Activated CD4-positive, alpha-beta T cell treated with anti-CD3 and anti-CD28 coated beads, Interleukin-2, Interleukin-4, amounts not matched to agents 100 ng/mL and 50 ng/mL, durations not matched to agents 16 hours and 8 hours (primary cell): ENCODE data around the gene STX1B.

Source experiments
- DNase-seq: peaks from one replicate; pipeline ENCODE4 v3.0.0-alpha.2; 2020; ENCODE audit warnings: low spot score

STX1B gene

DNA sequence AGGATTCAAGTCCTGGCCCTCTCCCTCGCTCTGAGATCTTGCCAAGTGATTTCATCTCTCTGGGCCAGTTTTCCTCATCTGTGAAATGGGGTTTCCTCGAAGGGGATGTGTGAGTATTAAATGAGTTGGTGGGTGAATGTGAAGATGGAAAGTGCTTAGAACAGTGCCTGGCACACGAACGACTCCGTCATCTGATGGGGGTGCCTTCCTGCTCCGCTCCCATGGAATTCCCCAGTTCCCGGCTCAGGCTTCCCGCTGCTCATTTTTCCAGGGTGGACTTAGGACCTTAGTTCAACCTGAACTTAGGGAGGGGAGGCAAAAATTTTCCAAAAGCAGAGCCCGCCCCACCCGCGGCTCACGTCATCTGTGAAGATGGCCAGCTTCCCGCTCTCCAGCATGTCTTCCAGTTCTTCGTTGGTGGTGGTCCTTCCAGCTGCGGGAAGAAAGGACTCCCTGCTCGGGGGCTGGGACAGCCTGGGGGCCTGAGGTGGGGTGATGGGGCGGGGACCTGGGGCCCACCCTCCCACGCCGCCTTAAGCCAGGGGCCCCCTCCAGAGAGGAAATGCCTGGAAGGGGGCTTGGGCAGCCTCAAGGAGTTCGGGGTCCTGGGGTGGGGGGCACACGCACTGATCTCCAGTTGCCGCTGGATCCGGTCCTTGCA, 14.0 kb downstream of the STX1B start:
- DNase-seq: no peak

GRCh38 chr16:30995927-30996323, 14.5 kb downstream of the STX1B start:
- no peak for DNase-seq

DNA sequence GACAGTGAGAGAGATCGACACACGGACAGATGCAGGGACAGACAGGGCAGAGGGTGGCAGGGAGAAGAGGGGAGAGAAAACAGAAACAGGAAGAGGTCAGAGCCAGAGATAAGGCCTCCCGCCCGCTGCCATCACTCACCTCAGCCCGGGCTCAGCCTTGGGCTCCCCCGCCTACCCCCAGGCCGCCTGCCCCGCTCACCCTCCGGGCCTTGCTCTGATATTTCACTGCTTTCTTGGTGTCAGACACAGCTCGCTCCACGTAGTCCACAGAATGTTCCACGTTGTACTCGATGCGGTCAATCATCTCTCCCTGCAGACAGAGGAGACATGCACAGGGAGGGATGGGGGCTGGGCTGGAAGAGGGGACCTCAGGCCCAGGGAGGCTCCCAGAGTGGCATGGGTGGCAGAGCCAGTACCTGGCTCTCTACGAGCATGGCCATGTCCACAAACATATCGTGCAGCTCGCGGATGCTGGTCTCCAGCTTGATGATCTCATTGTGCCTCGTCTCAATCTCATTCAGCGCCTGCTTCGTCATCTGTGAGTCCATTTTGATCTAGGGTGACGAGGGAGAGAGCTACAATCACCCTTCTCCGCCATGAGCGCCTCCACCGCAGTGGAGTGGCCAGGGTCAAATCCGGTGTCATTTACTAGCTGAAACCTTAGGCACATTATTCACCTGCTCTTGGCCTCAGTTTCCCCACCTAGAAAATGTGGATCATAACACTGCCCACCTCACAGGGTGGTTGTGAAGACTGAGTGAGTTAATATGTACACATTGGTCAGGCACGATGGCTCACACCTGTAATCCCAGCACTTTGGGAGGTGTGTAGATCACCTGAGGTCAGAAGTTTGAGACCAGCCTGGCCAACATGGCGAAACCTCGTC, 17.3 kb downstream of the STX1B start:
- no peak for DNase-seq

GRCh38 chr16:30992276-30992780, 18.1 kb downstream of the STX1B start:
- DNase-seq: no peak

DNA sequence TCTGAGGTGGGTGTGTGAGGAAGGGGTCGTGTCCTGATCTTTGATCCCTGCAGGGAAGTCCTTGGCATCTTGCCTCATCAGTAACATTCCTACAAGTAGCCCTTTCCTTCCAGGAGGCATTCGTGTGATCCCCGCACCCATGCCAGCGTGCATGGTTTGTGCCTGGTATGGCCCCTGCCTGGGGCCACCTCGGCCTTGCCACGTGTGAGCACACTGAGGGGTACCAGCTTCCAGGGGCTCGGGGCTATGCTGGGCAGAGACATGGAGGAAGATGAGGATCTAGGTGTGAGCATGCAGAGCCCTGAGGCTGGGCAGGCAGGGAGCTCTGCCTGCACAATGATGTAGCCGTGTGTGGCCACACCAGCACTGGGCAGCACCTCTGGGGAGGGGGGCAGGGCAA, 19.4 kb downstream of the STX1B start:
- no peak for DNase-seq

- DNase-seq: no peak
Measured at GRCh38 chr16:30990105-30990504, 20.3 kb downstream of the STX1B start.

- no peak for DNase-seq
Measured at GRCh38 chr16:30989469-30990047, 20.9 kb downstream of the STX1B start.

DNA sequence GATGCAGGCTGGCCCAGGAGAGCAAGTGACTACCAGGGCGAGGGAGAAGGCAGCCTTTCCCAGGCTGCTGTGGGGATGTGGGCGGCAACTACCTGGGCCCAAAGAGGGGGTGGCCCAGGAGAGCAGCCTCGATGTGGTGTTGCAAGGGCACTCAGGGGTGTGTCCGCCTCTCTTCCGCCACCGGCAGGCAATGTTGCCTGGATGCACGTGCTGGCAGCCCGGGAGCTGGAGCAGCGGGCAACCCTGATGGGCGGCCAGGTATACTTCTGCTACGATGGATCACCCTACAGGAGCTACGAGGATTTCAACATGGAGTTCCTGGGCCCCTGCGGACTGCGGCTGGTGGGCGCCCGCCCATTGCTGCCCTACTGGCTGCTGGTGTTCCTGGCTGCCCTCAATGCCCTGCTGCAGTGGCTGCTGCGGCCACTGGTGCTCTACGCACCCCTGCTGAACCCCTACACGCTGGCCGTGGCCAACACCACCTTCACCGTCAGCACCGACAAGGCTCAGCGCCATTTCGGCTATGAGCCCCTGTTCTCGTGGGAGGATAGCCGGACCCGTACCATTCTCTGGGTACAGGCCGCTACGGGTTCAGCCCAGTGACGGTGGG, 22.8 kb downstream of the STX1B start:
- no peak for DNase-seq

DNA sequence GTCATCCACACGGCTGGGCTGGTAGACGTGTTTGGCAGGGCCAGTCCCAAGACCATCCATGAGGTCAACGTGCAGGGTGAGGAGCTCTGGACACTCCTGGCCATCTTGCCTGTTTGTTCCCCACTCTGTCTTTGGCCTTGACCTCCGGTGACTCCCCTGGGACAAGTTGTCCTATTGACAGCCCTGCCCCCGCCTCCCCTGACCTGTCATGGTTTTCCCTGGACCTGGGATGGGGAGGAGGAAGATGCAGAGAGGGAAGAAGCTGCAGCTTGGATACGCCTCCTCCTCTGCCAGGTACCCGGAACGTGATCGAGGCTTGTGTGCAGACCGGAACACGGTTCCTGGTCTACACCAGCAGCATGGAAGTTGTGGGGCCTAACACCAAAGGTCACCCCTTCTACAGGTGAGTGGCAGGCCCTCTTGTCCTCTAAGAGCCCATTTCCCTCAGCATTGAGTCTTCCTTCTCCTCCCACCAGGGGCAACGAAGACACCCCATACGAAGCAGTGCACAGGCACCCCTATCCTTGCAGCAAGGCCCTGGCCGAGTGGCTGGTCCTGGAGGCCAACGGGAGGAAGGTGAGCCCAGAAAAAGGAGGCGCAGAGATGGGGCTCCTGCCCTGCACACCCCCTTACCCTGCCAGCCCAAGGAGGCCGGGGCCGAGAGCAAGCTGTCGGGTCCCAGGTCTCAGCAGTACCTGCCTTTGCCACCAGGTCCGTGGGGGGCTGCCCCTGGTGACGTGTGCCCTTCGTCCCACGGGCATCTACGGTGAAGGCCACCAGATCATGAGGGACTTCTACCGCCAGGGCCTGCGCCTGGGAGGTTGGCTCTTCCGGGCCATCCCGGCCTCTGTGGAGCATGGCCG, 24.1 kb downstream of the STX1B start:
- no peak for DNase-seq

DNA sequence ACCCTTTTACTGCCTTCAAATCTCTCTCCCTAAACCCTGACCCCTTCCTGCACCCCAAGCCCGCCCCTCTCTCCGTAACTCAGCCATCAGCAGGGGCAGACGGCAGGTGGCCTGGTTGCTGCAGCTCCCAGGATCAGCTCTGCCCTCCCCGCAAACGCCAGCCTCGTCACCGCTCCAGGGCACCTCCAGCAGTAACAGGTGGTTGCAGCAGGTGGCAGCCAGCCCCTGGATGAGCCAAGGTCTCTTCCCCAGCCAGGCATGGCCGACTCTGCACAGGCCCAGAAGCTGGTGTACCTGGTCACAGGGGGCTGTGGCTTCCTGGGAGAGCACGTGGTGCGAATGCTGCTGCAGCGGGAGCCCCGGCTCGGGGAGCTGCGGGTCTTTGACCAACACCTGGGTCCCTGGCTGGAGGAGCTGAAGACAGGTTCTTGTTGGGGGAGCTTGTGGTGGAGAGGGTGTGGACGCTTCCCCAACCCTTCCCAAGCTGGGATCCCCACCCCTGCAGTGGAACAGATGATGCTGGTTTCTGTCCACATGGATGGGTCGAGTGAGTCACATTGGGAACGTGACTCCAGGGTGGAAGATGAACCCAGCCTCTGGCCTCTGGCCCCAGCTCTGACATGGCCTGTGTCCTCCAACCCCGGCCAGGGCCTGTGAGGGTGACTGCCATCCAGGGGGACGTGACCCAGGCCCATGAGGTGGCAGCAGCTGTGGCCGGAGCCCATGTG, 24.9 kb downstream of the STX1B start:
- no peak for DNase-seq

GRCh38 chr16:30984669-30985400, 25.6 kb downstream of the STX1B start, which contains the start of gene HSD3B7:
TSS of gene HSD3B7 (plus strand) at chr16:30985207. CDS start at chr16:30985659, 452 bp downstream.
- peak; percentile 83 for DNase-seq

- no peak for DNase-seq
Measured at GRCh38 chr16:30983898-30984610, 26.4 kb downstream of the STX1B start.

DNA sequence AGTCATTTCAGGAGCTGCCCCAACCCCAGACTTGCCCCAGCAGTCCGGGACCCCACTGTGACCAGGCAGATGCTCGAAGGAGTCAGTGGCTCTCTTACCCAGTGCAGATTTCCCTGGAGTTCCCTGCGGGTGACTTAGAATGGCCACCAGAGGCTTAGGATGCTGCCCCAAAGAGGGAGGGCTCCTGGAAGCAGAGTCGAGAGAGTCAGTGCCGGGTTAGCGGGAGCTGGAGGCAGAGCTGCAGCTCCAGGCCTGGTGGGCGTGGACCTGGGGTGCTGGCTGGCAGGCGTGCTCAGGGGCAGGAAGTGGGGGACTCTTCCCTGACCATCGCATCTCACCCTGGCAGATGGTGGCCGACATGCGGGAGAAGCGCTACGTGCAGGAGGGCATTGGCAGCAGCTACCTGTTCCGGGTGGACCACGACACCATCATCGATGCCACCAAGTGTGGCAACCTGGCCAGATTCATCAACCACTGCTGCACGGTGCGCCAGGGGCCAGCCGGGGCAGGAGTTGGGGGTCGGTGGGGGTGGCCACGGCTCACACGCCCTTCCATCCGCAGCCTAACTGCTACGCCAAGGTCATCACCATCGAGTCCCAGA, 27.0 kb downstream of the STX1B start:
- DNase-seq: no peak

DNA sequence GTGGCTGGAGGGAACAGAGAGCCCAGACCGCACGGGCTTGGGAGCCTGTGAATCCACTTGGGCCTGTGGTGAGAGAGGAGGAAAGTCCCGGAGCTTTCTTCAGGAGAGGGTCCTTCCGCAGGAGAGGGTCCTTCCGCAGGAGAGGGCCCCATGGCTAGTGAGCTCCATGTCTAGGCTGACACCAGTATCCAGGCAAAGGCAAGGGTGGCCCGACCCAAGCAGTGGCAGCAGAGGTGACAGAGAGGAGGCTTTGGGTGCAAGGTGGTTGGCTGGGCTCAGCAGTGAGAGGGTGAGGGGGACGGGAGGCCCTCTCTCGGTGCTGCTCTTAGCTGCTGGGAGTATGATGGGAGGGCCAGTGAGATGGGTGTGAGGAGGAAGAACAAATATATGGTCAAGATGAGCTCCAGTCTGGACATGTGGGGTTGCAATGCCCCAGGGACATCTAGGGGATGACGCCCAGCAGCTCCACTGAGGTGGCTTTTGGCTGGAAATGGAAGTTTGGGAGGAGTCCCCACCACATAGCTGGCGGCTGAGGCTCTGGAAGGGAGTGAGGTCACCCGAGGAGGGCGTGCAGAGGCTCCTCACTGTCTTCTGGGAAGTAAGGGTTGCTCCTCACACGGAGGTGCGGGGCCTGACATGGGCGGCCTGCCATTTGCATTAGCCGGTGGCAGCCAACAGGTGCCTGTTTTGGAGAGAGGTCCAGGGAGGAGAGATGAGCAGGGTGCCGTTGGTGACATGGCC, 27.7 kb downstream of the STX1B start:
- no peak for DNase-seq

- no peak for DNase-seq
Measured at GRCh38 chr16:30980959-30981358, 29.5 kb downstream of the STX1B start.

DNA sequence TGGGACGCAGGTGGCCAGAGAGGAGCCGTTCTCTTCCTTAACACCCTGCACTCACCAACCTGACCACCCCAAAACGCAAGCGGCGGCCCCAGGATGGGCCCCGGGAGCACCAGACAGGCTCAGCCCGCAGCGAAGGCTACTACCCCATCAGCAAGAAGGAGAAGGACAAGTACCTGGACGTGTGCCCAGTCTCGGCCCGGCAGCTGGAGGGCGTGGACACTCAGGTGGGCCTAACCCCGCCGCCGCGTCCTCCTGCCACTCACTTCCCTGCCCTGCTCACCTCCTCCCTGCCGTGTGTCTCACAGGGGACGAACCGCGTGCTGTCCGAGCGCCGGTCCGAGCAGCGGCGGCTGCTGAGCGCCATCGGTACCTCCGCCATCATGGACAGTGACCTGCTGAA, 30.0 kb downstream of the STX1B start:
- no peak for DNase-seq

GRCh38 chr16:30980023-30980371, 30.4 kb downstream of the STX1B start:
- no peak for DNase-seq
